HepG2 (cell line): Measurements from ENCODE around the gene NBEAL2. TPM values are rescaled to one million over a fixed set of nuclear protein-coding genes. Genes with fewer than 3 reads are reported as not detected.

ENCODE experiments used
- ATAC-seq: fragments of 200-7000 bp; cut with Tn5 transposase; 3 replicates; pipeline ENCODE4 v1.9.1; 2020; ENCODE audit warnings: mild to moderate bottlenecking, moderate library complexity
- BruUV-seq: library from RNA; stranded (reverse); fragments of 400-500 nt; replicated peaks from 2 replicates; lab custom pipeline; 2021; lab: Mats Ljungman, UMichigan
- CTCF ChIA-PET: fragments of 300-600 bp; formaldehyde crosslinking; extraction: SDS; loops from one replicate; lab custom pipeline; 2021; ENCODE audit warnings: low total read pairs, inconsistent platforms, low intra/inter-chr PET ratio; lab: Yijun Ruan, JAX
- POLR2A ChIA-PET: fragments of 350-600 bp; sonication (Branson Sonifier 250); formaldehyde crosslinking; loops from one replicate; lab custom pipeline; 2020; ENCODE audit warnings: antibody characterized with exemption, inconsistent platforms; lab: Yijun Ruan, JAX
- DNase-seq: peaks from one replicate; pipeline ENCODE4 v3.0.0-alpha.2; 2015; ENCODE audit warnings: low spot score
- FAIRE-seq: peaks from 3 replicates; lab custom pipeline; 2011; peaks lifted over from hg19 to GRCh38; lab: Jason Lieb, UNC
- H2AFZ ChIP-seq: one replicate; pipeline ENCODE4 v1.6.1; 2011; ENCODE audit warnings: low read length, inconsistent platforms
- H3K27ac ChIP-seq: fragments of 300-600 bp; 3 replicates; pipeline ENCODE4 v1.8.0; 2011; ENCODE audit warnings: mixed run types, mild to moderate bottlenecking, mixed read lengths, low read length, inconsistent platforms; ENCODE audit not compliant: insufficient read depth; ENCODE audit errors: extremely low read length
- H3K27me3 ChIP-seq, 2 experiments: fragments of 200-600 bp in 1 of 2; 2 replicates in 1 of 2; 3 replicates in 1 of 2; pipeline versions ENCODE4 v1.6.0 to v1.8.0; 2011; ENCODE audit warnings: low read length in 2 of 2, mild to moderate bottlenecking in 2 of 2, moderate library complexity in 2 of 2, inconsistent platforms in 1 of 2; ENCODE audit not compliant: insufficient read depth in 2 of 2, control insufficient read depth in 1 of 2
- H3K36me3 ChIP-seq, 2 experiments: fragments of 200-600 bp in 1 of 2; replicated peaks in 1 of 2; 2 replicates in 1 of 2; 3 replicates in 1 of 2; pipeline versions ENCODE4 v1.5.1 to v1.8.0; 2011; ENCODE audit warnings: low read length in 2 of 2, inconsistent platforms in 1 of 2; ENCODE audit not compliant: insufficient read depth in 2 of 2, control insufficient read depth in 1 of 2
- H3K4me1 ChIP-seq: 2 replicates; pipeline ENCODE4 v1.5.1; 2012; ENCODE audit warnings: low read length, inconsistent platforms; ENCODE audit not compliant: insufficient read depth
- H3K4me2 ChIP-seq: 2 replicates; pipeline ENCODE4 v1.6.0; 2011; ENCODE audit warnings: low read depth, low read length, inconsistent platforms
- H3K4me3 ChIP-seq, 3 experiments: fragments of 200-600 bp in 1 of 3; sonication (generic), shearing (Covaris generic) in 1 of 3; replicated peaks in 1 of 3; 2 replicates each; pipeline ENCODE4 v1.5.1; 2011 to 2016; ENCODE audit warnings: low read length in 3 of 3, inconsistent platforms in 2 of 3, low read depth in 2 of 3, mild to moderate bottlenecking in 2 of 3, control low read depth in 1 of 3, mixed read lengths in 1 of 3; ENCODE audit not compliant: insufficient read depth in 1 of 3
- H3K79me2 ChIP-seq: one replicate; pipeline ENCODE4 v1.6.1; 2011; ENCODE audit warnings: low read length, inconsistent platforms; ENCODE audit not compliant: insufficient read depth
- H3K9ac ChIP-seq: 2 replicates; pipeline ENCODE4 v1.6.0; 2011; ENCODE audit warnings: mild to moderate bottlenecking, low read depth, low read length, inconsistent platforms; ENCODE audit not compliant: insufficient read depth
- H3K9me3 ChIP-seq: 2 replicates; pipeline ENCODE4 v1.5.1; 2012; ENCODE audit warnings: mild to moderate bottlenecking, low read length
- H4K20me1 ChIP-seq: 2 replicates; pipeline ENCODE4 v1.6.0; 2011; ENCODE audit warnings: inconsistent platforms, mild to moderate bottlenecking, low read length, moderate library complexity; ENCODE audit not compliant: insufficient read depth
- BRCA1 ChIP-seq: sonication (generic); formaldehyde crosslinking; IDR thresholded peaks from 2 replicates; pipeline ENCODE4 v1.4.0; 2020; ENCODE audit warnings: missing genetic modification reagents
- DPF2 ChIP-seq: sonication (generic); formaldehyde crosslinking; IDR thresholded peaks from 2 replicates; pipeline ENCODE4 v1.4.0; 2020; ENCODE audit warnings: mild to moderate bottlenecking, low read depth, missing genetic modification reagents, borderline replicate concordance
- E2F2 ChIP-seq: sonication (generic); formaldehyde crosslinking; IDR thresholded peaks from 2 replicates; pipeline ENCODE4 v1.4.0; 2020; ENCODE audit warnings: missing genetic modification reagents, borderline replicate concordance
- KLF13 ChIP-seq: sonication (generic); formaldehyde crosslinking; IDR thresholded peaks from 2 replicates; pipeline ENCODE4 v1.4.0; 2020; ENCODE audit warnings: mild to moderate bottlenecking, missing genetic modification reagents
- MIXL1 ChIP-seq: IDR thresholded peaks from 2 replicates; pipeline ENCODE4 v1.6.1; 2016
- NFYC ChIP-seq: IDR thresholded peaks from 2 replicates; pipeline ENCODE4 v1.6.1; 2016; ENCODE audit warnings: missing genetic modification reagents, missing compliant biosample characterization
- PCBP2 ChIP-seq: fragments of 200-400 bp; formaldehyde crosslinking; optimal IDR thresholded peaks from 2 replicates; pipeline ENCODE3; 2018; ENCODE audit warnings: low read length, low read depth; ENCODE audit not compliant: poor library complexity, severe bottlenecking
- PHF20 ChIP-seq: sonication (generic); formaldehyde crosslinking; IDR thresholded peaks from 2 replicates; pipeline ENCODE4 v1.5.0; 2020; ENCODE audit warnings: mild to moderate bottlenecking, missing genetic modification reagents
- PHF21A ChIP-seq: sonication (generic); formaldehyde crosslinking; IDR thresholded peaks from 2 replicates; pipeline ENCODE4 v1.5.0; 2020; ENCODE audit warnings: mild to moderate bottlenecking, missing genetic modification reagents
- STAT5B ChIP-seq: sonication (generic); formaldehyde crosslinking; IDR thresholded peaks from 2 replicates; pipeline ENCODE4 v1.4.0; 2020; ENCODE audit warnings: missing genetic modification reagents
- WGBS: methylation state at CpG from one replicate; pipeline ENCODE4 v1.1.6; 2017; ENCODE audit warnings: low lambda C conversion rate; 5-methylcytosine and 5-hydroxymethylcytosine counted together
- in situ Hi-C: cut with HindIII; loops from 2 replicates; pipeline ENCODE4 v1.10.0; 2017; ENCODE audit warnings: low pct_unique_long_range_greater_than_20kb; ENCODE audit not compliant: extremely low pct_ligation_motif_present
- intact Hi-C: fragments of 100-400 bp; cut with micrococcal nuclease; formaldehyde crosslinking; loops from one replicate; pipeline ENCODE4 v1.10.0; 2022; ENCODE audit not compliant: unreplicated experiment
- polyA plus RNA-seq, 8 experiments: library from polyadenylated mRNA; depleted of rRNA in 3 of 8; stranded (reverse) in 7 of 8; unstranded in 1 of 8; fragments of >200 nt; fragmentation: Illumina TruSeq in 4 of 8; extraction: Trizol in 4 of 8; gene quantifications; 2 replicates each; pipeline versions ENCODE4 v1.2.1 to v1.2.3, GENCODE V29; 2011 to 2016; ENCODE audit warnings: low read depth in 4 of 8, missing spikeins in 1 of 8, mixed read lengths in 1 of 8; ENCODE audit not compliant: insufficient read depth in 1 of 8
- total RNA-seq, 5 experiments: library from RNA; depleted of rRNA; stranded (reverse); fragments of >200 nt; fragmentation: Illumina TruSeq; extraction: Trizol; gene quantifications; 2 replicates each; pipeline ENCODE4 v1.2.3, GENCODE V29; 2016; ENCODE audit warnings: low read depth in 1 of 5
- TF ChIP-seq, protein P1 (sequence below): IDR thresholded peaks from 2 replicates; pipeline ENCODE4 v1.6.1; 2016; ENCODE audit warnings: control low read depth

NBEAL2 gene
- total and polyA plus RNA-seq, 2 of the 13 experiments (the other 11 are each of a cell fraction or from before 2014, with no cell fraction given): 9.7 to 12.4 TPM

DNA sequence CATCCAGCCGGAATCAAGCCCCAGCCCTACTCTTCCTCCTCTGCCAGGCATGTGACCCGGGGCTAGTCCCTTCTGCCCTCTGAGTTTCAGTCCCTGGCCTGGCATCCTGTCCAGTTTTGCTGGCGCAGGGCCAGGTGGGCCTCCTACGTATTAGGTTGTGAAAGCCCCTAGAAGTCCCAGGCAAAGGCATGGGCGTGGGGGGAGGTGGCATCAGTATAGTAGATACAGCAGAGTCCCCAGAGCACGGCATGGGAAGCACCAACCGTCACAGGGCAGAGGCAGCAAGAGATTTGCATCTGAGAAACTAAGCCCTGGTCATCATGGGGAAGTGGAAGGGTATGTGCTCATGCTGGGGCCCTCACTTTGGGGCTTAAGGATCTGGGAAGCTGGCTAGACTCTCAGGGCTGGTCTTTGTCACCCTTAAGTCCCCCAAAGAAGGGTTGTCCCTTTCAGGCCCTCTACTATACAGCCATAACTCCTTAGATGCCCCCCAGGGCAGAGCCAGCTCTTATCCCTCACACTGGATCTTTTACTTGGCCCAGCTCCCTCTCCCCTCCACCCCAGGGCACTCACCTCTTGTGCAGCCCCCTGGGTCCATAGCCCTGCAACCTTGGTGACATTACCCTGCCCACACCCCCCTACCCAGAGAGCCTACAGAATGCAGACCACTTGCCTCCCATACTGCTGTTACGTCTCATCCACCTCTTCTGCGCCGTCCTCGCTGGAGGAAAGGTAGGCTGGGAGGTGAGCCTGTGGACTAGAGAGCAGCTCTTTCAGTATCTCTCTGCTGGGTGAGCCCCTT is 11.3 kb downstream of the NBEAL2 start:
- H2AFZ ChIP-seq: no peak overlapping the region
- CTCF ChIA-PET: no interaction called here
- no peak overlapping the region for H3K9ac ChIP-seq
- no peaks in the 10 kb centered on the region for H4K20me1 ChIP-seq
- H3K27me3 ChIP-seq: no peaks in the 10 kb centered on the region
- POLR2A ChIA-PET: no interaction called here
- H3K36me3 ChIP-seq: no peaks in the 10 kb centered on the region
- H3K4me2 ChIP-seq: no peak overlapping the region
- H3K4me1 ChIP-seq: no peaks in the 10 kb centered on the region
- H3K27ac ChIP-seq: no peak overlapping the region
- ATAC-seq (no peak), DNase-seq (no peak), FAIRE-seq (no peak)
- no peaks in the 10 kb centered on the region for H3K79me2 ChIP-seq
- no peaks in the 10 kb centered on the region for H3K9me3 ChIP-seq
- TF ChIP-seq DPF2 (CRISPR knock-in tag) (no peak), PHF21A (CRISPR knock-in tag) (no peak), PCBP2 (no peak), NFYC (CRISPR knock-in tag) (no peak), BRCA1 (no peak), PHF20 (CRISPR knock-in tag) (no peak), MIXL1 (CRISPR knock-in tag) (no peak), E2F2 (CRISPR knock-in tag) (no peak), STAT5B (no peak), KLF13 (CRISPR knock-in tag) (no peak)
- TF ChIP-seq, protein P1, sequence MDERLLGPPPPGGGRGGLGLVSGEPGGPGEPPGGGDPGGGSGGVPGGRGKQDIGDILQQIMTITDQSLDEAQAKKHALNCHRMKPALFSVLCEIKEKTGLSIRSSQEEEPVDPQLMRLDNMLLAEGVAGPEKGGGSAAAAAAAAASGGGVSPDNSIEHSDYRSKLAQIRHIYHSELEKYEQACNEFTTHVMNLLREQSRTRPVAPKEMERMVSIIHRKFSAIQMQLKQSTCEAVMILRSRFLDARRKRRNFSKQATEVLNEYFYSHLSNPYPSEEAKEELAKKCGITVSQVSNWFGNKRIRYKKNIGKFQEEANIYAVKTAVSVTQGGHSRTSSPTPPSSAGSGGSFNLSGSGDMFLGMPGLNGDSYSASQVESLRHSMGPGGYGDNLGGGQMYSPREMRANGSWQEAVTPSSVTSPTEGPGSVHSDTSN (CRISPR knock-in tag): no peak
- intact Hi-C loops (no loop called here), in situ Hi-C loops (no loop called here)
- BruUV-seq: no TSS peak
- 96% methylated on average over 11 of the region's 11 CpGs for WGBS
- no peak overlapping the region for H3K4me3 ChIP-seq
